Heart right ventricle (tissue), 16 donors: ENCODE results near the gene CEACAM16. TPM values are rescaled to one million over a fixed set of nuclear protein-coding genes. Genes with fewer than 3 reads are reported as not detected.

Experiments used
- ATAC-seq, 8 donors: fragments of 200-7000 bp; cut with Tn5 transposase; one replicate each; pipeline ENCODE4 v1.9.1; 2020; ENCODE audit warnings: mild to moderate bottlenecking in 8 of 8, moderate library complexity in 8 of 8, moderate number of reproducible peaks in 1 of 8
- DNase-seq, 2 donors: peaks; one replicate each; pipeline ENCODE4 v3.0.0-alpha.2; 2020
- H3K27ac ChIP-seq, 10 donors: fragments of 200-600 bp; sonication (generic) in 2 of 10; one replicate each; pipeline versions ENCODE4 v1.5.0 to v1.8.0; 2020 to 2022; ENCODE audit warnings: mild to moderate bottlenecking in 3 of 10
- H3K27me3 ChIP-seq, 7 donors: fragments of 200-600 bp; one replicate each; pipeline ENCODE4 v1.8.0; 2021 to 2022; ENCODE audit warnings: mild to moderate bottlenecking in 2 of 7
- H3K36me3 ChIP-seq, 9 donors: fragments of 200-600 bp; sonication (generic) in 1 of 9; one replicate each; pipeline versions ENCODE4 v1.5.0 to v1.8.0; 2020 to 2022; ENCODE audit warnings: mild to moderate bottlenecking in 2 of 9
- H3K4me1 ChIP-seq, 9 donors: fragments of 200-600 bp; sonication (generic) in 1 of 9; one replicate each; pipeline versions ENCODE4 v1.5.0 to v1.8.0; 2020 to 2022; ENCODE audit warnings: mild to moderate bottlenecking in 4 of 9
- H3K4me3 ChIP-seq, 10 donors: fragments of 200-600 bp; sonication (generic) in 2 of 10; one replicate each; pipeline versions ENCODE4 v1.5.0 to v1.8.0; 2020 to 2022; ENCODE audit warnings: mild to moderate bottlenecking in 7 of 10, moderate library complexity in 2 of 10
- H3K9me3 ChIP-seq, 11 donors: fragments of 200-600 bp in 10 of 11; sonication (generic) in 2 of 11; one replicate each; pipeline versions ENCODE4 v1.5.0 to v1.8.0; 2013 to 2022; ENCODE audit warnings: mild to moderate bottlenecking in 2 of 11, control low read depth in 1 of 11, moderate library complexity in 1 of 11
- CTCF ChIP-seq, 9 donors: fragments of 200-600 bp; sonication (generic) in 2 of 9; IDR thresholded peaks; one replicate each; pipeline versions ENCODE4 v1.5.0 to v1.8.0; 2021 to 2022; ENCODE audit warnings: antibody characterized with exemption in 9 of 9, mild to moderate bottlenecking in 5 of 9, moderate library complexity in 1 of 9
- WGBS, 2 donors: extraction: QIAGEN DNeasy Blood & Tissue Kit; methylation state at CpG; one replicate each; pipeline ENCODE4 v1.1.7; 2013; ENCODE audit warnings: inconsistent platforms in 1 of 2; 5-methylcytosine and 5-hydroxymethylcytosine counted together
- intact Hi-C, 10 donors: fragments of 100-400 bp; cut with DNase I; formaldehyde crosslinking; loops; one replicate each; pipeline versions ENCODE4 v1.11.1 to v1.14.2; 2022
- polyA plus RNA-seq, 2 donors: library from polyadenylated mRNA; stranded (reverse); fragments of 200-250 nt; gene quantifications; one replicate each; pipeline ENCODE4 v1.2.3, GENCODE V29; 2013
- total RNA-seq, 10 donors: library from RNA; stranded (reverse); fragmentation: NEBNext Ultra II Directional in 3 of 10; extraction: Animal tissue kit (Norgen Biotek cat#: 25700) in 3 of 10; gene quantifications; one replicate each; pipeline versions ENCODE4 v1.2.1 to v1.2.4, GENCODE V29; 2021 to 2023
- donor health status: Arrhythmogenic right ventricular cardiomyopathy.
- donor health status: ischemic (EF 13 %, LVEDD 7.1; RV severe dilation, severe dysfunction).
- donor health status: healthy with polysubstance abuse.
- donor health status: DM: no; HTN: yes; CAD: no.
- donor health status: DM: no; HTN: no; CAD: no.
- donor health status: ischemic (EF 25% LVEDD 6.9; RV normal size, moderate dysfunction).
- donor health status: ischemic (EF 25% LVEDD 5.7; RV mildly dilated, moderate dysfunction).
- donor health status: healthy.
- donor health status: DM: yes; HTN: yes; CAD: no.
- donor health status: Ischemic cardiomyopathy.
- donor health status: ischemic (EF 35%, LVEDD 5.7; RV mildly dilated, moderate dysfunction).
- donor health status: nonischemic (EF 11% LVEDD 7.7; RV severe dilation, severe dysfunction).
- donor health status: DM: yes; HTN: yes; CAD: no.
- donor health status: PGD.
- donor health status: ischemic (EF 29% LVEDD 5.4; RV normal size, mild dysfunction).
- donor health status: nonischemic (EF 23%, LVEDD 6.1; RV moderate dilation, normal function).

The CEACAM16 gene
- total and polyA plus RNA-seq, 12 donors, result not detected

- H3K27ac ChIP-seq, result peak overlapping the region; percentile 93 to 100 (median 97)
- WGBS, 2 donors, result 19 to 32% methylated on average over 1 of the region's 1 CpG
- DNase-seq (no peak), ATAC-seq (no peak)
- H3K4me1 ChIP-seq, result peaks cover 17 to 82% (median 64%) of the 10 kb centered on the region in 9 donors
- no peak for TF ChIP-seq CTCF (IDR thresholded peaks at IDR 0.05)
- H3K27me3 ChIP-seq, result no peaks in the 10 kb centered on the region
- peak overlapping the region; percentile 58 to 97 (median 81) for H3K4me3 ChIP-seq
- intact Hi-C loops, result no loop called here
- no peaks in the 10 kb centered on the region for H3K9me3 ChIP-seq
- H3K36me3 ChIP-seq, result peaks cover 0 to 36% (median 10%) of the 10 kb centered on the region in 9 donors
These were observed 50.3 kb downstream of the CEACAM16 start for GRCh38 chr19:44749292-44749691.

- no peaks in the 10 kb centered on the region for H3K27me3 ChIP-seq
- peak overlapping the region in 9 of 10 donors; percentile 93 to 100 (median 96) for H3K27ac ChIP-seq
- intact Hi-C loops, result no loop called here
- no peaks in the 10 kb centered on the region for H3K9me3 ChIP-seq
- ATAC-seq, result no peak
- TF ChIP-seq CTCF (IDR thresholded peaks at IDR 0.05), result no peak
- peaks cover 0 to 42% (median 10%) of the 10 kb centered on the region in 9 donors for H3K36me3 ChIP-seq
- no peak for DNase-seq
- peaks cover 18 to 83% (median 62%) of the 10 kb centered on the region in 9 donors for H3K4me1 ChIP-seq
- H3K4me3 ChIP-seq, result peak overlapping the region; percentile 58 to 97 (median 81)
- 67 to 85% methylated on average over 10 of the region's 10 CpGs for WGBS, 2 donors
These were observed 51.0 kb downstream of the CEACAM16 start for GRCh38 chr19:44749994-44750393.

GRCh38 chr19:44752123-44752815 lies 53.3 kb downstream of the CEACAM16 start:
- WGBS, 2 donors, result 69 to 79% methylated on average over 8 of the region's 8 CpGs
- ATAC-seq (no peak), DNase-seq (no peak)
- intact Hi-C loops, result no loop called here
- Histone ChIP-seq H3K36me3 (peaks cover 0 to 65% (median 10%) of the 10 kb centered on the region in 9 donors), H3K27ac (peak overlapping the region in 8 of 10 donors; percentile 90 to 100 (median 96)), H3K9me3 (no peaks in the 10 kb centered on the region), H3K4me1 (peaks cover 19 to 88% (median 68%) of the 10 kb centered on the region in 9 donors), H3K4me3 (peak overlapping the region in 8 of 10 donors; percentile 19 to 92 (median 58)), H3K27me3 (no peaks in the 10 kb centered on the region)
- TF ChIP-seq CTCF (IDR thresholded peaks at IDR 0.05), result no peak

- peak; percentile 87 to 94 for DNase-seq
- Histone ChIP-seq H3K4me3 (peak overlapping the region; percentile 18 to 92 (median 56)), H3K9me3 (no peaks in the 10 kb centered on the region), H3K27ac (peak overlapping the region; percentile 82 to 100 (median 94)), H3K36me3 (peaks cover 0 to 72% (median 10%) of the 10 kb centered on the region in 9 donors), H3K4me1 (peaks cover 18 to 90% (median 71%) of the 10 kb centered on the region in 9 donors), H3K27me3 (no peaks in the 10 kb centered on the region)
- whole genome bisulfite sequencing, 2 donors, result 14 to 15% methylated on average over 18 of the region's 18 CpGs
- peak in 4 of 9 donors; percentile 19 to 34 (median 26) for TF ChIP-seq CTCF (IDR thresholded peaks at IDR 0.05)
- intact Hi-C loops, result no loop called here
- ATAC-seq, result peak; percentile 46 to 73 (median 64)
These were observed 54.1 kb downstream of the CEACAM16 start for GRCh38 chr19:44752816-44753625.
